HG02973 (cell line): ENCODE data around the gene SBF2.
"Not testable (repeated sequence)": the region's sequence is repeated elsewhere in the genome, so short reads cannot be mapped to it uniquely, and the experiment has no call there.

Experiments
- ATAC-seq: cut with Tn5 transposase; IDR thresholded peaks from one replicate; pipeline ENCODE4 v1.9.1; 2021; ENCODE audit warnings: moderate library complexity; ENCODE audit not compliant: unreplicated experiment

SBF2 gene

DNA sequence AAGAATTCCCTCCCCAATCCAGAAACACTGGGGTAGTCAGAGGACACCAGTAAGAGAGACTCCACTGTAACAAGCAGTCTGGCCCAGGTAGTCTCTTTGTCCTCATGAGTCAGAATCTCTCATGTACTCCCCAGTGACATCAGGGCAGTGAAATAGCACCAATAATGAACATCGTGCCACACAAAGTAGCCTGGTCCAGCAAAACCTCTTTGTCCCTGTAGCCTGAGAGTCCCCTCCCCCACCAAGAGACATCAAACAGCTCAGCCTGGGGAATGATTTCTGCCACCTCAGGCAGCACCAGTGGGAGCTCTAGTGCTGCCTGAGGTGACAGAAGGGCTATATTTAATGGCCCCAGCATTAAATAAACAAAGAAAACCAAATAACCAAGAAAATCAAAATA is 88.1 kb downstream of the SBF2 start:
- no peak for ATAC-seq

DNA sequence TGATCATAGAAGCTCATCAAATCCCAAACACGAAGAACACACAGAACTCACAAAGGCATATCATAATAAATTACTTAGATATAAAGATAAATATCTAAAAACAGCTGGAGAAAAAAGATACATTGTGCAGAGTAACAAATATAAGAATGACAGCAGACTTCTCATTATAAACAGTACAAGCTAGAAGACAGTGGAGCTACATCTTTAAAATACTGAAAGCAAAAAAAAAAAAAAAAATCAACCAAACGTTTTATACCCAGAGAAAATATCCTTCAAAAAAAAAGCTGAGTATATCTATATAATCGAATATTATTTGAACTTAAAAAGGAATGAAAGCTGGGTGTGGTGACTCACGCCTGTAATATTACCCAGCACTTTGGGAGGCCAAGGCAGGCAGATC is 90.0 kb downstream of the SBF2 start:
- no peak for ATAC-seq

- no peak for ATAC-seq
Measured at GRCh38 chr11:10201343-10201742, 92.7 kb downstream of the SBF2 start.

- ATAC-seq = no peak
Measured at GRCh38 chr11:10197091-10197490, 96.9 kb downstream of the SBF2 start.

GRCh38 chr11:10192036-10192435 is 102.0 kb downstream of the SBF2 start:
- no peak for ATAC-seq

GRCh38 chr11:10181811-10182210 is 112.2 kb downstream of the SBF2 start:
- ATAC-seq = no peak

GRCh38 chr11:10164621-10165020 is 129.4 kb downstream of the SBF2 start:
- no peak for ATAC-seq

- ATAC-seq = no peak
Measured at GRCh38 chr11:10162222-10162621, 131.8 kb downstream of the SBF2 start.

DNA sequence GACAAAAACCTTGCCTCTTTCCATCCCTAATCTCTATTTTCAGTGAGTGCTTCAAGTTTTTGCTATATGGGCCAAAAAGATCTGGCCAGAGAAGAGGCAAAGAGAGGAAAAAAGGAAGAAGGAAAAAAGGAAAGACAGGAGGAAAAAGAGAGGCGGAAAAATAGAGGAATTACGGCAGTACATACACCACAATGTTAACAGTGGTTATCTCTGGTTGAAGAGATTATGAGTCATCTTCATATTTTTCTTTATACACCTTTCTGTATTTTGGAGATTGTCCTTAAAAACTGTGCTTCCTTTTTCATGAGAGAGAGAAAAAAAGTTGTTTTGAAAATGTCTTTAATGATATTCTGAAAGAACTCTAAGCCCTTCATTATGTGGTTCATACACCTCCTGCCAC is 133.7 kb downstream of the SBF2 start:
- ATAC-seq = no peak

DNA sequence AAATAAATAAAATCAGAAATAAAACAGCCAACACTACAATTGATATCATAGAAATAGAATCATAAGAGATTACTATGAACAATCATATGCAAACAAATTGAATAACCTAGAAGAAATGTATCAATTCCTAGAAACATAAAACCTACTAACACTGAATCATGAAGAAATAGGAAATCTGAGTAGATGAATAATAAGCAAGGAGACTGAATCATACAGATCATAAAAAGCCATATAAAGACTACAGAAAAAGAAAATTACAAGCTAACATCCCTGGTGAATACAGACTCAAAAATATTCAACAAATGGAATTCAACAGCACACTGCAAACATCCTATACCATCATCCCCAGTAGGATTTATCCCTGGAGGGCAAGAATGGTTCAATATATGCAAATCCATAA is 135.6 kb downstream of the SBF2 start:
- no peak for ATAC-seq

GRCh38 chr11:10155793-10156490 is 138.1 kb downstream of the SBF2 start:
- no peak for ATAC-seq

DNA sequence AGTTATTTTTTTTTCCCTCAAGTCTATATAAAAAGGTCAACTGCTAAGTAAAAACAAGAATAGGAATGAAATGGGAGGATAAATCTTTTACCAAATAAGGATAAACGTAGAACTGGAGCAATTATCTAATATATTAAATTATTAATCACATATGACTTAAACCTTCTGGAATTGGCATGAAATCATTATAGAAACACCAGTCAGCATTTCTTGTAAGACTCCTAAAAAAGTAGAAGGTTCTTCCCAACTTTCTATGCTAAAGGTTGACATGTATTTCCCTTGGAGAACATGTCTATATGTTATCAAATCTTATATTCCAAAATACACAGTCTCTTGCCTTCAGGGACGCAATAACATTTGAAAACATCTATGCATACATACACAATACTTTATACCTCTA is 143.2 kb downstream of the SBF2 start:
- ATAC-seq = no peak

- no peak for ATAC-seq
Measured at GRCh38 chr11:10149553-10149952, 144.5 kb downstream of the SBF2 start.

GRCh38 chr11:10147195-10147594 is 146.8 kb downstream of the SBF2 start:
- ATAC-seq = no peak

DNA sequence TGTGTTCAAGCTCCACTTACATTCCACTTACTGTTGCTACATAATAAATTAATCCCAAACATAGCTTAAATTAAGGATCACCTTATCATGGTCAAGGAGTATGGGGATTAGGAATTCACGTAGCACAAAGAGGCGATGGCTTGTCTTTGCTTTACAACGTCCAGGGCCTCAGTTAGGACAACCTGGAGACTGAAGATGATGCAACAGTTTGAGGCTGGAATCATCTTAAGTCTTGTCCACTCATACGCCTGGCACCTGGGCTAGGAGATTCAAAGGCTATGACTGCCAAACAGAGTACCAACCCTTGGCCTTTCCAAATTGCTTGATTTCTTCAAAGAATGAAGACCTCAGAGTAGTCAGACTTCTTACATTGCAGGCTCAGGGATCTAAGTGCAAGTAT is 149.1 kb downstream of the SBF2 start:
- ATAC-seq = no peak

DNA sequence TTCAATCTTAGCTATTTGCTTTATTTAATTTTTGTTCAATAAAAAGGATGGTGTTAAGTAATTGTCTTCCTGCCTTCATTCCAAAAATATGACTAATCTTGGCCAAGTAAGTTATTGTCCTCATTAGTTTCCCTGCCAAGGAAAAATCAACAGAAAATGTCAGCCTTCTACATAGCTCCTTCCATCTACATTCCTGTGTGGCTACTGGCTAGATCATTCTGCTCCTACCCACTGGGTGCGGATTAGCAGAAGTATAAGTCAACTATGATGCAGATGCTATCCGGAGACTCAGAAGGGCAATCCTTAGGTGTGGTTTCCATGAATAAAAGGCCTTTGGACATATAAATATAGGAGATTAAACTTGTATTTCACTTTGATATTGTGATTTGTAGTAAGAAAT is 154.4 kb downstream of the SBF2 start:
- no peak for ATAC-seq

- no peak for ATAC-seq
Measured at GRCh38 chr11:10139143-10139542, 154.9 kb downstream of the SBF2 start.

DNA sequence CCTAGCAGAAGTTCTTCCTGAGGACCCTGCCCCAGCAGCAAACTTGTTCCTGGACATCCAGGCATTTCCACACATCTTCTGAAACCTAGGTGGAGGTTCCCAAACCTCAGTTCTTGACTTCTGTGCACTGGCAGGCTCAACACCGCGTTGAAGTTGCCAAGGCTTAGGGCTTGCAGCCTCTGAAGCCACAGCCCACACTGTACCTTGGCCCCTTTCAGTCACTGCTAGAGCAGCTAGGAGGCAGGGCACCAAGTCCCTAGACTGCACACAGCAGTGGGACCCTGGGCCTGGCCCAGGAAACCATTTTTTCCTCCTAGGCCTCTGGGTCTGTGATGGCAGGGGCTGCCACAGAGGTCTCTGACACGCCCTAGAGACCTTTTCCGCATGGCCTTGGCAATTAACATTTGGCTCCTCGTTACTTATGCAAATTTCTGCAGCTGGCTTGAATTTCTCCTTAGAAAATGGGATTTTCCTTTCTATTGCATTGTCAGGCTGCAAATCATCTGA is 159.0 kb downstream of the SBF2 start:
- ATAC-seq = no peak

DNA sequence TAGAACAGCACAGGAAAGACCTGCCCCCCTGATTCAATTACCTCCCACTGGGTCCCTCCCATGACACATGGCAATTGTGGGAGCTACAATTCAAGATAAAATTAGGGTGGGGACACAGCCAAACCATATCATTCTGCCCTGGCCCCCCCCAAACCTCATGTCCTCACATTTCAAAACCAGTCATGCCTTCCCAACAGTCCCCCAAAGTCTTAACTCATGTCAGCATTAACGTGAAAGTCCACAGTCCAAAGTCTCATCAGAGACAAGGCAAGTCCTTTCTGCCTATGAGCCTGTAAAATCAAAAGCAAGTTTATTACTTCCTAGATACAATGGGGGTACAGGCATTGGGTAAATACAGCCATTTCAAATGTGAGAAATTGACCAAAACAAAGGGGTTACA is 159.8 kb downstream of the SBF2 start:
- not testable (repeated sequence) for ATAC-seq

GRCh38 chr11:10133251-10133650 is 160.8 kb downstream of the SBF2 start:
- not testable (repeated sequence) for ATAC-seq

- no peak for ATAC-seq
Measured at GRCh38 chr11:10130875-10131274, 163.1 kb downstream of the SBF2 start.

GRCh38 chr11:10129184-10129583 is 164.8 kb downstream of the SBF2 start:
- not testable (repeated sequence) for ATAC-seq

DNA sequence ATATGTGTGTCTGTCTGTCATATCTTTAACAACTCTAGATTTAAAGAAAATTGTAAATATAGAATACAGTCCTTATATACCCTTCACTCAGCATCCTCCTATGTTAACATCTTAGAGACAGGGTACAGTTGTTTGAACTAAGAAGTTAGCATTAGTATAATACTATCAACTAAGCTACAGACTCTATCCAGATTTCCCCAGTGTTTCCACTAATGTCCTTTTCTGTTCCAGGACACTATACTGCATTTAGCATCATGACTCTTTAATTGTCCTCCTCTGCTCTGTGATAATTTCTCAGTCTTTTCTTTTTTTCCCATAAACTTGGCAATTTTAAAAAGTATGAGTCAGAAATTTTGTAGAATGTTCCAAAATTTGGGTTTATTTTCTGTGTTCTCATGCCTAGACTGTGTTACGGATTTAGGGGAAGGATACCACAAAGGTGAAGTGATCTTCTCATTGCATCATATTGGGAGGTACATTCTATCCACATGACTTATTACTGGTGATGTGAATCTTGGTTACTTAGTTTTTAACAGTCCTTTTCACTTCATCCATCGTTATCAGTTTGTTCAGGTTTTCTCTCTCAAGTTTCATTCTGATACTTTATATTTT is 168.4 kb downstream of the SBF2 start:
- no peak for ATAC-seq
